HG03558 (cell line): ENCODE measurements around the gene ZFP2.

ENCODE experiments used
- ATAC-seq: cut with Tn5 transposase; IDR thresholded peaks from one replicate; pipeline ENCODE4 v1.9.1; 2021; ENCODE audit warnings: moderate number of reproducible peaks; ENCODE audit not compliant: unreplicated experiment; ENCODE audit errors: extremely low read depth

ZFP2 gene

DNA sequence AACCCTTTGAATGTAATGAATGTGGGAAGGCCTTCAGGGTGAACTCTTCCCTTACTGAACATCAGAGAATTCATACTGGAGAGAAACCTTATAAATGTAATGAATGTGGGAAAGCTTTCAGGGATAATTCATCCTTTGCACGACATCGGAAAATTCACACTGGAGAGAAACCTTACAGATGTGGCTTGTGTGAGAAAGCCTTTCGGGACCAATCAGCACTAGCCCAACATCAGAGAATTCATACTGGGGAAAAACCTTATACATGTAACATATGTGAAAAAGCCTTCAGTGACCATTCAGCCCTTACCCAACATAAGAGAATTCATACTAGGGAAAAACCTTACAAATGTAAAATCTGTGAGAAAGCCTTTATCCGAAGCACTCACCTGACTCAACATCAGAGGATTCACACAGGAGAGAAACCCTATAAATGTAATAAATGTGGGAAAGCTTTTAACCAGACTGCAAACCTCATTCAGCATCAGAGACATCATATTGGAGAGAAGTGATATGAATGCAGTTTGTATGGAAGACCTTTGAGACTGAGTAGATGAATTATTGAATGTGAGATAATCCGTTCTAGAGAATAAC lies 69.8 kb downstream of the ZFP2 start:
- no peak for ATAC-seq

DNA sequence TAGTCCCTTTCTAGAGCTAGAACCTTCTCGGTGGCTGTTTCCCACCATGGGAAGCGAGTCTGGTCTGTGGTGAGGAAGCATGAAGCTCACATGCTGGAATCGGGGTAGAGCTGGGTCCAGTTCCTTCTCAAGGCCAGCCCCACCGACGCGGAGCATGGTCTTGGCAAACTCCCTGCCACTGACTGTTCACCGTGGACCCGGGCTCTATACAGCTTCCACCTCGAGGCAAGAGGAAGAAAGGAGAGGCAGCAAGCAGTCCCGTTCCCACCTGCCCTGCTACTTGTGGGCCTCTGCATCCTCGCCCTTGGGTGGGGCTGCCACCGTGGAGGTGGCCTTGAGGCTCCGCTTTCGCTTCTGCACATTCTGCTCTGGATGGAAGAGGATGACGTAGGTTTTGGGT lies 85.7 kb downstream of the ZFP2 start:
- ATAC-seq: no peak
